Mucosa of stomach (tissue), 1 donor: ENCODE measurements around the gene OVCA2.
A peak's percentile ranks its signal among the peaks of the same experiment; 100 is the strongest.

ENCODE experiments used
- H3K27me3 ChIP-seq: one replicate; pipeline ENCODE4 v1.7.0; 2013; ENCODE audit warnings: mild to moderate bottlenecking, low read length; ENCODE audit not compliant: control insufficient read depth, insufficient read depth
- H3K36me3 ChIP-seq: one replicate; pipeline ENCODE4 v1.7.0; 2013; ENCODE audit warnings: low read length; ENCODE audit not compliant: control insufficient read depth, insufficient read depth
- H3K4me1 ChIP-seq: one replicate; pipeline ENCODE4 v1.7.0; 2013; ENCODE audit warnings: mild to moderate bottlenecking, low read length; ENCODE audit not compliant: control insufficient read depth, insufficient read depth
- H3K4me3 ChIP-seq: one replicate; pipeline ENCODE4 v1.7.0; 2013; ENCODE audit warnings: low read length
- H3K9ac ChIP-seq: one replicate; pipeline ENCODE4 v1.7.0; 2013; ENCODE audit warnings: mild to moderate bottlenecking, low read length, moderate library complexity
- H3K9me3 ChIP-seq: one replicate; pipeline ENCODE4 v1.7.0; 2013; ENCODE audit warnings: mild to moderate bottlenecking, low read length, moderate library complexity; ENCODE audit not compliant: control insufficient read depth
- donor health status: Pancreatic carcinoma.

Gene OVCA2

GRCh38 chr17:2041561-2042389, at the start of gene OVCA2:
OVCA2 (plus strand) TSS chr17:2042022; CDS start chr17:2042048, 26 bp downstream.
- Histone ChIP-seq H3K9me3 (no peaks in the 10 kb centered on the region), H3K4me1 (peaks cover 17% of the 10 kb centered on the region), H3K4me3 (peak within 1 kb of the TSS; percentile 95), H3K36me3 (peaks cover 2% of the 10 kb centered on the region), H3K27me3 (no peaks in the 10 kb centered on the region), H3K9ac (peak within 1 kb of the TSS; percentile 86)

DNA sequence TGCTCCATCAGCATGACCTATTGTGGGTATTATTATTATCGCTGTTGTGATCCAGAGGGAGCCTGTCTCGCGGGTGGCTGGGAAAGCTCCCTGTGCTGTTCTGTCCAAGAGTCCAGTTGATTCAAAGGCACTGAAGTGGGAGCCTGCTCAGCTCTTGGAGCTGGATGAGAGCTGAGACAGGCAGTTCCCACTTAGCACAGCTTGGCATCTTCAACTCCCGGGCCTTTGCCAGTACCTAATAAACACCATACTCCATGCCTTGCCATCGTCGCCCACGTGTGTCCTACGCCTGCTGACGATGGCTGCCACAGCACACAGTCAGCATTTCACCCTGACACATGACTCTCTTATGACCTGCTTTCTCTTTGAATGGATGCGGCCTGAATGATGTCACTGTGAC, 49.3 kb upstream of the OVCA2 start:
- Histone ChIP-seq H3K9me3 (no peaks in the 10 kb centered on the region), H3K27me3 (no peaks in the 10 kb centered on the region), H3K9ac (no peak overlapping the region), H3K4me1 (peaks cover 16% of the 10 kb centered on the region), H3K4me3 (no peak overlapping the region), H3K36me3 (no peaks in the 10 kb centered on the region)

DNA sequence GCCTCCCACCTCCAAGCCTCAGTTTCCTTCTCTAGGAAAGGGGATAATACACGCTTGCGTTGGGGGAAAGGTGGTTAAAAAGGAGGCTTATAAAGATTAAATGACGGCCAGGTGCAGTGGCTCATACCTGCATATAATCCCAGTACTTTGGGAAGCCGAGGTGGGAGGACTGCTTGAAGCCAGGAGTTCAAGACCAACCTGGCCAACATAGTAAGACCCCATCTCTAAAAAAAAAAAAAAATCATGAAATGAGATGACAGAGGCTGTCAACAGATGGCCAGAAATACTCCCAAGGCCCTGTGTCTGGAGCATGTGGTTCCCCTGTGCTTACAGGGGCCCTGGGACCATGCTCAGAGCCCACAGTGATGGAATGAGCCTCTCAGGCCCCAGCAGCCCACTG, 47.1 kb upstream of the OVCA2 start:
- H3K4me1 ChIP-seq = peaks cover 31% of the 10 kb centered on the region
- H3K27me3 ChIP-seq = no peaks in the 10 kb centered on the region
- no peak overlapping the region for H3K9ac ChIP-seq
- no peak overlapping the region for H3K4me3 ChIP-seq
- H3K9me3 ChIP-seq = no peaks in the 10 kb centered on the region
- H3K36me3 ChIP-seq = no peaks in the 10 kb centered on the region

- Histone ChIP-seq H3K9ac (no peak overlapping the region), H3K4me1 (peaks cover 36% of the 10 kb centered on the region), H3K27me3 (no peaks in the 10 kb centered on the region), H3K9me3 (no peaks in the 10 kb centered on the region), H3K4me3 (no peak overlapping the region), H3K36me3 (no peaks in the 10 kb centered on the region)
These were observed 46.4 kb upstream of the OVCA2 start for GRCh38 chr17:1995321-1995892.

GRCh38 chr17:1995907-1996799, 45.7 kb upstream of the OVCA2 start:
- H3K9ac ChIP-seq = no peak overlapping the region
- H3K9me3 ChIP-seq = no peaks in the 10 kb centered on the region
- no peak overlapping the region for H3K4me3 ChIP-seq
- H3K27me3 ChIP-seq = no peaks in the 10 kb centered on the region
- H3K36me3 ChIP-seq = no peaks in the 10 kb centered on the region
- peaks cover 36% of the 10 kb centered on the region for H3K4me1 ChIP-seq

DNA sequence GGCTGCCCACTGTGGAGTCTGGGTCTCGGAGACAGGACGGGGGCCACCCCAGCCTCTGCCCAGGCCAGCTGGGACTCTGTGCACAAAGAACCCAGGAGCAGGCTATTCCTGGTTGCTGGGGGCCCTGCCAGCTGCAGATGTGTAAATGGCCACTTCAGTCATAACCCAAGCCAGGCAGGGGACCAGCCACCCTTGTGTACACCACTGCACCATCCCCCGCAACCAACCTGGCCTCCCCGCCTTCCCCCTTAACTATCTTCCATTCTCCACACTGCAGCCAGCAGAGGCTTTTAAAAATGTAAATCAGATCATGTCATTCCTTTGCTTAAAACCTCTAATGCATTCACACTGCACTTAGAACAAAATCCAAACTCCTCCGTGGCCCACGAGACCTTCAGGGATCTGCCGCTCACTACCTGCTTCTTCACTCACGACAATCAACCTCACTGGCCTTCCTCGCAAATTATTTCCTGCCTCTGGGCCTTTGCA, 45.0 kb upstream of the OVCA2 start:
- Histone ChIP-seq H3K9me3 (no peaks in the 10 kb centered on the region), H3K27me3 (no peaks in the 10 kb centered on the region), H3K9ac (no peak overlapping the region), H3K4me1 (peaks cover 36% of the 10 kb centered on the region), H3K36me3 (no peaks in the 10 kb centered on the region), H3K4me3 (no peak overlapping the region)

DNA sequence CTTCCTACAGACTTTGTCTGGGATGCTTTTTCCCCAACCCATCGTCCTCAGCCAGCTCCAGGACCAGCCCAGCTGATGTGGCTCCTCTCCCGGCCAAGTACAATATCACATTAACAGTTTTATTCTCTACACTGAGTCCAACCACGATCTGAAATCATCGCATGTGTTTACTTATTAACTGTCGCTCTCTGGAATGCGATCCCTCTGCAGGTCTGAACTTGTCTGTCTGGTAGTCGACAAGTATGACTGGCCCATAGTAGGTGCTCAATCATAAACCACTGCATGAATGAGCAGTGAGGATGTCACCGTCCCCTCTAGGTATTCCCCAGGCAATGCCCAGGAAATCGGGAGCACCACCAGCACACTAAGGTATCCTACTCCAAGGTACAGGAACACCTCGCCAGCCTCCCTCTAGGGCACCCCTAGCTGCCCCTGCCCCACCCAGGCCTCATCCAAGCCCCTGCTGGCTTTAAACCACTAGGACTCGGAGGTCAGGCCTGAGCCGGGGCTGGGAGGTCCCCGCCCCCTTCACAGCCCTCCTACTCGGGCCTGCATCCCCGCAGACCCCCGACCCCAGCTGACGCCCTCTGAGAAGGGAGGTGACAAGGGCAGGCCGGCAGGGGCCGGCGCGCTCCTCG, 44.4 kb upstream of the OVCA2 start:
- Histone ChIP-seq H3K4me3 (no peak overlapping the region), H3K9ac (peak overlapping the region; percentile 15), H3K9me3 (no peaks in the 10 kb centered on the region), H3K4me1 (peaks cover 36% of the 10 kb centered on the region), H3K27me3 (no peaks in the 10 kb centered on the region), H3K36me3 (no peaks in the 10 kb centered on the region)

DNA sequence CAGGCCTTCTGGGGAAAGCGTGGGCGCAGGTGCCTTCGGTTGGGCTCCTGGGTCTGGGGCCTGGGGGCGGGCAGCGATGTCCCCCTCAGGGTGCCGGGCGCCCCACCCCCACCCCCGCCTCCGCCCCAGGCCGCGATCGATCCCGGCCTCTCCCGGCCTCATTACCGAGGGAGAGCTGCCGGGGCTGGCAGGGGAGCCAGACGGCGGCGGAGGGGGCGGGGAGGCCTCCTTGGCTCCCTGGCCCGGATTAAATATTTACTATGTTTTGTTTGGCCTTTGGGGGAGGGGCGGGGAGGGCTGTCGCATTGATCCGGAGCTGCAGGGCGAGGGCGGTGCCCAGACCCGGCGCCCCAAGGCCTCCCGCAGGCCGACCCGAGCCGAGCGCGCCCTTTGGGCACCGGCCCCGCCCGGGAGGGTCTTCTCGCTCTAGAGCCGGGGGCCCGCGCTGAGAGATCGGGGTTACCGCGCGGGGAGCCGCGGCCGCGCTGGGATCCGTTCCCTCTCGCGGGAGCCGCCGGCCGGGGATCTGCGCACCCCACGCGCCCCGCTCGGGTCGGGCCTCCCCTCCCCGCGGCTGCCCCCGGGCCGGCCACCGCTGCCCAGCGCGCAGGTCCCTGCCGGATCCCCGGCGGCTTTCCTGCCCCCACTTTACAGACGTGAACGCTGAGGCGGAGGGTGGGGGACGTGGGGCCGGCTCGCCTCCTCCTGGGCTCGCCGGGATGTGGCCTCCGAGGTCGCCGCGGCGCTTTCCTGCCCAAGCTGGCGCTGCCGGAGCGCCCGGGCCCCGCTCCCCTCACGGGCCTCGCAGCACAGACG, 43.7 kb upstream of the OVCA2 start:
- Histone ChIP-seq H3K27me3 (no peaks in the 10 kb centered on the region), H3K9me3 (no peaks in the 10 kb centered on the region), H3K4me3 (no peak overlapping the region), H3K36me3 (no peaks in the 10 kb centered on the region), H3K4me1 (peaks cover 43% of the 10 kb centered on the region), H3K9ac (peak overlapping the region; percentile 65)

DNA sequence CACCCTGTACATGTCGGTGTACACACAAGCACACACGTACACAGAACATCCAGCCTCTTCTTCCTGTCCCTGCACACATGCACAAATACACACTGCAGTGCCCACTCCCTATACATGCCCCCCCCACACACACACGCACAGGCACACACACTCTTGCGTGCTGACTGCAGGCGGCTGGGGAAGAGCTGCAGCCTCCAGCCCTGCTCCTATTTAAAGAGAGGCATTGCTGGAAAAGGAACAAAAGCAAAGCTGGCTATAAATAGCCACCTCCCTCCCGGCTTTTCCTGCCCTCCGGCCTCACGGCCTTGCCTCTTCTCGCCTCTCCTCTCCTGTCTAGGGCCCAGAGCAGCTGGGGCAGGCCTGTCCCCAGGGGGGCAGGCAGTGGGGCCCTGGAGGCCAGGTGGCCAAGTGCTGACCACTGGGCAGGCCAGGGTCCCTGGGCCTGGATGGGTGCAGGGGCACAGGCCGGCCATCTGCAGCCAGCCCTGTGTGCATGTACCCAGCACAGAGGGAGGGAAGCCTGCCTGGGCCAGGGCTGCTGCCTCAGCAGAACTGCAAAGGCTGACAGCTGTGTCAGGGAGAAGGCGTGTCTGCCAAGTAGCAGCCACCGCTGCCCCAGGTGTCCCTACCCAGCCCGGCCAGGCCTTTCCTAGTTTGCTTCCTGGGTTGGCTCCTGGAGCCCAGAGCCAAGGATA, 42.1 kb upstream of the OVCA2 start:
- no peak overlapping the region for H3K4me3 ChIP-seq
- peaks cover 45% of the 10 kb centered on the region for H3K4me1 ChIP-seq
- H3K9ac ChIP-seq = no peak overlapping the region

DNA sequence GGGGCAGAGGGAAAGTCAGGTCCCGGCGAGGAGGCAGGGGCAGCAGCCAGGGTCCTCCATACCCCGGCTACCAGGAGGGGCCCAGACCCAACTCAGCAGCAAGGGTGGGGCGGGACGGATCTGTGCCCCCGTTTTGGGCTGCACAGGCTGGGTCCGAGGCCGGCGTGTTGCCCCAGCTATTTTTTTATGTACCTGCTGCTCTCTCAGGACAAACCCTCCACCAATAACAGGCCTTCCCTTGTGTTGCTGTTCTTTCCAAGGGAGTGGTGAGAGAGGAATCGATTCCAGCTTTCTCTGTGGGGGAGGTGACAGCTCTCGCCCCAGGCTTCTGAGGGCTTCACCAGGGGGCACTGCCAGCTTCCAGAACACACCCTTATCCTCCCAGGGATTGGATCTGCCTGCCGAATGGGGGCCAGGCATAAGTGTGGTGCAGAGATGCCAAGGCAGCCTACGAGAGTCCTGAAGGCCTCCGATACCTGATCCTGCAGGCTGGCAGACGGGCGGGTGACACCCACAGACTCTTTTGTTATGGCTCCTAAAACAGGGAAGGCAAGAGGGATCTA, 39.0 kb upstream of the OVCA2 start:
- no peaks in the 10 kb centered on the region for H3K36me3 ChIP-seq
- no peak overlapping the region for H3K4me3 ChIP-seq
- peaks cover 26% of the 10 kb centered on the region for H3K4me1 ChIP-seq
- no peak overlapping the region for H3K9ac ChIP-seq
- H3K27me3 ChIP-seq = no peaks in the 10 kb centered on the region
- H3K9me3 ChIP-seq = no peaks in the 10 kb centered on the region

More for the DNA sequence above, 42.1 kb upstream of the OVCA2 start:
- Histone ChIP-seq H3K36me3 (no peaks in the 10 kb centered on the region), H3K27me3 (no peaks in the 10 kb centered on the region), H3K9me3 (no peaks in the 10 kb centered on the region)
